HT1080 (cell line): ENCODE measurements around the gene NIPAL1. TPM values are rescaled to one million over a fixed set of nuclear protein-coding genes. Genes with fewer than 3 reads are reported as not detected.
A peak's percentile ranks its signal among the peaks of the same experiment; 100 is the strongest.

Experiments used
- DNase-seq: peaks from one replicate; pipeline ENCODE4 v3.0.0-alpha.2; 2015; ENCODE audit warnings: low read depth
- total RNA-seq: library from RNA; depleted of rRNA; stranded (reverse); fragments of >200 nt; shearing (Covaris generic); gene quantifications from 2 replicates; pipeline ENCODE4 v1.2.3, GENCODE V29; 2014

NIPAL1 gene
- total RNA-seq, 1 experiment from 2014 or later: 2.1 TPM

DNA sequence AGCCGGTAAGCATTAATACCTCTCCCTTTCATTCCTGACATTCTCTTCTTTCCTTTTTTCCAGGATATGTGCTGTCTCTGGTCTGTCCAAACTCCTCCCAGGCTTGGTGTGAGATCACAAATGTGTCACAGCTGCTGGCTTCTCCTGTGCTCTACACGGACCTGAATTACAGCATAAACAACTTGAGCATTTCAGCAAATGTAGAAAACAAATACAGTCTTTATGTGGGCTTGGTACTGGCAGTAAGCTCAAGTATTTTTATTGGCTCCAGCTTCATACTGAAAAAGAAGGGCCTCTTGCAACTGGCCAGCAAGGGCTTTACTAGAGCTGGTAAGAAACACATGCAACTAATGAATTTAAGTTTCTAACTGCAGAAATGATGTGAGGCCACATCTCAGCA lies 8.4 kb downstream of the NIPAL1 start:
- DNase-seq: no peak

DNA sequence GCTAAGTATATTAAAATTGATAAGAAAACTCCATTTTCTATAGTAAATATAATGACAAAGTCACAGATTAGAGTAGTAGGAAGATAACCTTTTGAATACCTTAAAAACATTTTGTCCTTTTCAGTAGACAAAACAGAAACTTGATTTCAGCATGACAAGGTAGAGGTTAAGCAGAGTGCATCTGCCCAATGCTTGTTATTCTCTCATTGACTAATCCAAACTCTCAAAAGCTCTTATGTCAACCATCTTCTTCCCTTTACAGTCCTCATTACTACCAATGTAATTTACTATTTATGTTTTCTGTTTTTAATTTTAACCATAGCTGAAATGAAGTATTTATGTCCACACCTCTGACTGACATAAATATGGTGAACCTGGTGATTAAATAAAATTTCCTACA lies 11.1 kb downstream of the NIPAL1 start:
- no peak for DNase-seq

DNA sequence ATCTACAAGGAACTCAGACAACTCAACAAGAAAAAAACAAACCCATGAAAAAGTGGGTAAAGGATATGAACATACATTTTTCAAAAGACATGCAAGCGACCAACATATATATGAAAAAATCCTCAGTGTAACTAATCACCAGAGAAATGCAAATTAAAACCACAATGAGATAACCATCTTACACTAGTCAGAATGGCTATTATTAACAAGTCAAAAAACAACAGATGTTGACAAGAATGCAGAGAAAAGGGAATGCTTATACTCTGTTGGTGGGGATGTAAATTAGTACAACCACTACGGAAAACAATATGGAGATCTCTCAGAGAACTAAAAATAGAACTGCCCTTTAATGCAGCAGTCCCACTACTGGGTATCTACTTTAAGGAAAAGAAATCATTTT lies 12.1 kb downstream of the NIPAL1 start:
- no peak for DNase-seq

DNA sequence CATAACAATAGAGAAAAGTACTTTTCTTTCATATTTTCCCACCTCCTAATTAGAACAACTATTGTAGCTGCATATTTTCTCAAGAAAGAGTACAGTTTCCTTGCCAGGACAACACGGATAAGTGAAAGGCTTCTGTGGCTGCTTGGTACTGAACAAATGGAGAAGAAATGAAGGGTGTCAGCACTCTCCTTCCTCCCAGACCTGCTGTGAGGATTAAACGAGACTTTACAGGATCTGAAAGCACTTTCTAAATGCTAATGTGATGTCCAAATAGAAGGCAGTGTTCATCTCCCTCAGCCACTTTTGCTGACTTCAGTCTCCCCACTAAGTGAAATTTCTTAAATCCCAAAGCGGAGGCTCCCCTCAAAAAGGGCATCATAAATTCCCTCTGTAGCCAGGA lies 13.9 kb downstream of the NIPAL1 start:
- DNase-seq: no peak

DNA sequence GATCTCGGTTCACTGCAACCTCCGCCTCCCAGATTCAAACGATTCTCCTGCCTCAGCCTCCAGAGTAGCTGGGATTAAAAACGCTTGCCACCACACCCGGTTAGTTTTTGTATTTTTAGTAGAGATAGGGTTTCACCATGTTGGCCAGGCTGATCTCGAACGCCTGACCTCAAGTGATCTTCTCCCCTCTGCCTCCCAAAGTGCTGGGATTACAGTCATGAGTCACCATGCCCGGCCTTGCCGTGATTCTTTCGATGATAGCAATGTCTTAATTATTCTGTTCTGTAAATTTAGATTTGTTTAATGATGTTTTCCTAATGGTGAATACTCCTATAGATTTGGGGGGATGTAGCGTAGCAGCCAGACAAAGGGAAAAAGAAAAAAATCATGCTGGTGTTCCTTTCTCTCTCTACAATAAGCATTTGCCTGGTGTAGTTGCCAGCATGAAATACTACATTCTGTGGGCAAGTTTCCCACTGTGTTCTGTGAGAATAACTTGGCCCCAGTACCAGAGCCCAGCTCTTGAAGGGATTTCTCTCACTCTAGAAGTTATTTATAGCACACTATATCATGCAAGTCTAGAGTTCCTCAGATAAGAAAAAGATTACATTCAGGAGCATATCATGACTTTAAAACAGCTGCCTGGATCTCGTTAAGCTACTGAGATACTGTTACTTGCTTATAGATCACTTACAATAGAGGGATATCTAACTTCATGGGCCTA lies 15.4 kb downstream of the NIPAL1 start:
- no peak for DNase-seq

DNA sequence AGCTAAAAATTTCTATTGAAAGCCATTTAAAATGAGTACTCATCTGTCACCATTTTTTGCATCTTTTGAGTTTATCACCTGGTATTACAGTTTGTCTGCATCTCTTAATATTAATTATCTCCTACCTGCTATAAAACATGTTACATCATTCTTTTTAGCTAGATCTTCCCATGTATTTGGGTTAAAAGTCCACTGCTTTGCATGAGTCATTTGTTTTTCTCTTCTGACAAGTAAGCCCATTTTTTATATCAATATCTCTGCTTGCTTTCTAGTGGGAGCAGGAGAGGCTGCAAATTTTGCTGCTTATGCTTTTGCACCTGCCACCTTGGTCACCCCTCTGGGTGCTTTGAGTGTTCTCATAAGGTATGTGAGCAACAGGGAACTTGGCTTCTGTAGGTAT lies 16.1 kb downstream of the NIPAL1 start:
- no peak for DNase-seq

DNA sequence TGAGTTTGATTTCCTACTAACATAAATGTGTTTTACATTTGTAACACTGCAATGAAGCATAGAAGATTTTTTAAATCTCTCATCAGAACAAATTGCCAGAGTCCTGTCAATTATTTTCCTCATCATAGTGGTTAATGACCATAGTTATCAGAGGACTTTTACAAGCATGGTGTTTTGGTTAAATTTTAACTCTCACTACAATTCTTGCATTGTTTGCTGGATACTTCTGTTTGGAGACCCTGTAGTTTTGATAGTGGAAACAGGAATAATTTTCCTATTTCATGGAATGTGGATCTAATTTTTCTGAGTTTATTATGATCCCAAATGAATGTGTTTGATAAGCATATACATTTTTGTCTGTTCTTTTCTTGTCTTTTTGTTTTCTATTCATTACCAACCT lies 16.8 kb downstream of the NIPAL1 start:
- DNase-seq: no peak

DNA sequence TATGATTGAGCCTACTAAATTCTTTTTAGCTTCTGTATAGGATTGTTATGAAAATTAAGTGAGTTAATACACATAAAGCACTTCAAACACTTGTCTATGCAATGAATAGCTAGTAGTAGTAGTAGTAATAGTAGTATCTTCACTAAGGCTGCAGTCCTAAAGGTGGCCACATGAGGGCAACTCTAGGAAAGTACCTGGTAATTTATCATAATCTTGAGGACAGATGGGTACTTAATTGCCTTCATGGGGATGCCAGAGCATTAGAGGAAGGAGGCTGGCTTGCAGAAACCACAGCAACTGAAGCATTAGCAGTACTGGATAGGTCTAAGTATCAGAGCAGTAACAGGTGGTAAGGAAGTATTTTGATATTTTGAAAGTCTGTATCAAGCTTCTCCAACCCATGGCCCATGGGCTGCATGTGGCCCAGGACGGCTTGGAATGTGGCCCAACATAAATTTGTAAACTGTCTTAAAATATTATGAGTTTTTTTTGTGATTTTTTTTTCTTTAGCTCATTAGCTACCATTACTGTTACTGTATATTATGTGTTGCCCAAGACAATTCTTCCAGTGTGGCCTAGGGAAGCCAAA lies 17.3 kb downstream of the NIPAL1 start:
- no peak for DNase-seq

DNA sequence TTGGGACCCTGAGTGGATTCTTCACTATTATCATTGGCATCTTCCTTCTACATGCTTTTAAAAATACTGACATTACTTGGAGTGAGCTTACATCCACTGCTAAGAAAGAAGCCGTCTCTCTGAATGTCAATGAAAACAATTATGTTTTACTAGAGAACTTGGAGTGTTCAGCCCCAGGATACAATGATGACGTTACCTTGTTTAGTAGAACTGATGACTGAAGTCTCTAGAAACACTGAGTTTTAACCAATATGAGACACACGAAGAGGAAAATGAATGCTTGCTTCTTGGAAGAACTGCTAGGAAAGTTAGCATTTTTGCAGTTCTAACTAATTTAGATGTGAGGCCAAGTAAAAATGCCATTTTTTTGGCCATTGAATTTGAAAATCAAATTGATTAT lies 19.4 kb downstream of the NIPAL1 start:
- no peak for DNase-seq

DNA sequence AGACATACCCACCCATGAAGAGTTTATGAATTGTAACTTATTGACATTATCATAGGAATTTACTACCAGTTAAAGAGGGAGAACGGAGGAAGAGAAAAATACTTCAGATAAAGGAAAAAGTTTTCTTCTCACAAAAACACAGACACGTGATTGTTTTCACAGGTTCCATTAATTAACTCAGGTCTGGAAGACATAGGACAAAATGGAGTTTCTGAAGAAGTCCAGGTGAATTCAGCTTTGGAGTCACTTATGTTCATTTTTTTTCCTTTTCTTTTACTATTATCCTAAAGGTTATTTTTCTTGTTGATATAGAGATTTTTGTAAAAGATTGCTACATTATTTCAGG lies 20.5 kb downstream of the NIPAL1 start:
- no peak for DNase-seq

DNA sequence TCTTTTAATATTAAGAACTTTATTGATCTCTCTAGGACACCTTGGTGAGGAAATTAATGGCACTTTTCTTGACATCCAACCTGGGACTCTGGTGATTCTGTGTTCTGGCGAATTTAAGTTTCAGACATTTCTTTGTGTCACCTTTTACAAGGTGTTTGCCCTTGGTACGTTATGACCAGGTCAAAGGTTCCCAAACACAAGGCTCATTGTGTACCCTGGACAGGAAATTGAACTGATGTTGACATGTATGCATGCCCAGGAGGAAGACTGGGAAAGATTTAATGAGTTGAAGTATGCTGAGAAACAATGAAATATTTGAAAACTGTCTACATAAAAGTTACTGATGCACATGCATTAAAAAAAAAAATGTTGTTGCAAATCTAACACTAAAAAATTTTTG lies 22.1 kb downstream of the NIPAL1 start:
- no peak for DNase-seq

DNA sequence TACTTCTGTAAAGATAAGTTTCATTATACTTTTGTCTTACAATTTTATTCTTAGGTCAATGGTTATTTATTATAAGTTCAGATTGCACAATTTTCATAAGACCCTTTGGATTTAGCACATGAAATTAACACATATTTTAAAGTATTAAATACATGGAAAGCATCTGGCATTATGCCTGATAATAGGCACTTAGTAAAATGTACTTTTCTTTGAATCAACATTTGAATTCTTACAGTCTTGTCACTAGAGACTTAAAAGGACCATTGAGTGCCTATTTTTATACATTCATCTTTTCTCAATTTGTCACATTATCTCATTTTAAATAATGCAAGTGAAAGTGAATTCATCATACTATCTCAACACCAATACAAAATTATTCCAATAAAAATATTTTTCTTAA lies 23.0 kb downstream of the NIPAL1 start:
- no peak for DNase-seq

DNA sequence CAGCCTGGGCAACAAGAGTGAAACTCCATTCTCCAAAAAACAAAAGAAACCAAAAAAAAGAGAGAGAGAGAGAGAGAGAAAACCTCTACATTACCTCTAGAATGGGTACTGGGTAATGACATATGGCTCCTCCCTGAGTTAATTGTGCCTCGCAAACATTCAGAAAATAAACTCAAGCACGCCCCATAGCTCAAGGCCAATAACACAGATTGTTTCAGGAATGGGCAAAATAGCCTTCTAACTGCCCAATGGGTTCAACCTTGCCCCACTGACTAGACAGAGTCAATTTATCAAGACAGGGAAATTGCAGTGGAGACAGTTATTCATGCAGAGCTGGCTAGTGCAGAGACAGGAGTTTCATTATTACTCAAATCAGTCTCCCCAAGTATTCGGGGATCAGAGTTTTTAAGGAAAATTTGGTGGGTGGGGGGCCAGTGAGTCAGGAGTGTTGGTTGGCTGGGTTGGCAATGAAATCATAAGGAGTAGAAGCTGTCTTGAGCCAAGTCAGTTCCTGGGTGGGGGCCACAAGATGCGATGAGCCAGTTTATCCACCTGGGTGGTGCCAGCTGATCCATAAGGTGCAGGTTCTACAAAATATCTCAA lies 25.1 kb downstream of the NIPAL1 start:
- no peak for DNase-seq

DNA sequence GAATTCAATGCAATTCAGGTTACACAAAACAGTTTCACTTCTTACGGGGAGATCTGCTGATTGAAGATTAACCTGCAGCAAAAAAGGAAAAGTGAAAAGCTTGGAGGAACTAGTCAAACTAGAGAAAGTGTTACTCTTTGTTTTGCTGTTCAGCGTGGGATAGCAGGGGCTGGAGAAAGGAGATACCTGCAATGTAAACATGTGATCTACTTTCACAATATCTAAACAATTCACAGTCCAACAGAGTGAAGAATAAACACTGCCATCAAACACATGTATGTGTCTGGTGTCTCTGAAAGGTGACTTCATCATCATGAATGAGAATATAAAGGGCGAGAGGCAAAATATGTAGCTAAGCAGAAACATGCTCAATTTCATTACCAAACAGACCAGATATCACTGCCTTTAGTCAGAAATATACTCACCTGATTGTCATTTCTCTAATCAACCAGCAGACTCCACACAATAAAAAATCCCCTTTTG lies 26.4 kb downstream of the NIPAL1 start:
- DNase-seq: no peak

DNA sequence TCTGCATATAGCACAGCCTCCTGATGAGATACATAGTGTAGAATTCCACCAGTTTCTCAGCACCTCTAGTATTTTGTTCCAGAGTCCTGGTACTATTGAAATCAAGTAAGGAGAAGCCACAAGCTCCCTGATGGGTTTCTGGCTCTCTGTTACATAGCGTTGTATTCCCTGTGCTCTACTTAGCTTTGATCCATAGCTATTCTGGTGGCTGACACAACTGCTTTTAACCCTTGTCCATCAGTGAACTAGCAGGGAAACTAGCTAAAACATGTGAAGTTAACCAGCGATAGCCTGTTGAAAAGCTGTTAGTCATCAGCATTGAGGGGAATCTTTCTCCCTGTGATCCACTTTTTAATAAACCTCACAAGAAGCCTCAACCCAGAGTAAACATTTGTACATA lies 26.9 kb downstream of the NIPAL1 start:
- DNase-seq: no peak

DNA sequence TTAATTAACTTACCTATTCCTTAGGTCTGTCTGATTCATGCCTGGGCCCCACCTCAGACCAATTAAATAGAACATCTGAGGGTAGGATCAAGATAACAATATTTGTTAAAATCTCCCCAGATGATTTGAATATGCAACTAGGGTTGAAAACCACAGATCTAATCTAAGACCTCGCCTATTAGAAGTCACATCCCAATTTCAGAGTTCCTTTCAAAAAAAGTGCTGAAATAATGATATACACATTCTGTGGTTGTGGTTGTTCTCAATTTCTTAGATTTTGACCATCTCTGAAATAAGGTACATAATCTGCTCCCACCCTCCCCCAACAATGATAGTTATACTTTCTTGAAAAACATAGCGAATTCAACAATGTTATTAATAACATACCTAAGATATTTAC lies 27.7 kb downstream of the NIPAL1 start:
- DNase-seq: no peak

DNA sequence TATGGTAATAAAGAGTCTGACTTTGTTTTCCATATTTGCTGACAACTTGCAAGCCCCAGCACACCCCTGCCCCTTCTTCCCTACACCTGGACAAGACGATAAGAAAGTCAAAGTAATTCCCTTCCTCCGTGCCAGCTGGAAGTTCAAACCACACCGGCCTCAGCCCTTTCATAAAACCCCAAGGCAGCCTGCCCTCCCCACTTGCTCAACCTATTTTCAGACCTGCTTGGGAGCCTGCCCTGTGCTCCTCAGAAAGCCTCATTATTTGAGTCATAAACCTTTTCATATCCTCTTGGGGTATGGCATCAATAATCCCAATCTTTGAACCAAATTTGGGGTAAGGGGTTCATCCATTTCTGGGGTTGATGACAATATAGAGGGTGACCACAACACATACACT lies 29.5 kb downstream of the NIPAL1 start:
- no peak for DNase-seq

DNA sequence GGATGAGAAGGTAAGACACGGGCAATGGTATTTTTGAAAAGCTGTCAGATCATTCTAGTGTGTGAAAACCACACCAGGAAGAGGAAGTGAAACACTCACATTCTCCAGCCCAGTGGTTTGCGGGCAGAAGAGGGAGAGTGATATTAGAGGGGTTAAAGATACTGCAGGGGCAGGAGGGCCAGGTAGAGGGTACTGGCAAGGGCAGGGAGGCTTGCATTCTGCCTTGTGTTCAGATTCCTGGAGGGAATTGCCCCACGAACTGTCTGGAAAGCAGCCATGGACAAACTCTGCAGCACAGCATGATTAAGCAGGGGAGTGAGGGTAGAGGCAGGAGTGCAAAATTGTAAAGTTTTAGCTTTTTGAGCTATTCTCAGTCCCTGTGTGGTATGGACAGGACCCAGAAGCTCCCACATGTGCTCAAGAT lies 30.9 kb downstream of the NIPAL1 start:
- DNase-seq: peak; percentile 59

DNA sequence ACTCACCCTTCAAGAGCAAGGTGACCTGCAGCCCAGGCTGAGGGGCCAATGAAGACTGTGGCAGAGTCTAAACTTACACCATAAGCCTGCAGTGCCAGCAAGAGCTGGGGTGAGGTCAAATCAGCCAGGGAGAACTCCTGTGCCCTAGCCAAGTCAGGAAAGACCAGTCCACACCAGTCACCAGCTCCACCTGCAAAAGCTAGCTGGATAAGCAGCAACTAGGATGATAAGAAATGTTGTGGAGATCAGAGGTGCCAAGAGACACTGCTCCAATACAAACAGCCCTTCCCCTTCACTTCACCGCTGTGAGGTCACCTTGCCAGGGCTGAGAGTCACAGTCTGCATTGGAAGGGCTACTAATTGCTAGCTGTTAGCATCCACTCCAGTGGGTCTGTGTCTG lies 31.3 kb downstream of the NIPAL1 start:
- no peak for DNase-seq

DNA sequence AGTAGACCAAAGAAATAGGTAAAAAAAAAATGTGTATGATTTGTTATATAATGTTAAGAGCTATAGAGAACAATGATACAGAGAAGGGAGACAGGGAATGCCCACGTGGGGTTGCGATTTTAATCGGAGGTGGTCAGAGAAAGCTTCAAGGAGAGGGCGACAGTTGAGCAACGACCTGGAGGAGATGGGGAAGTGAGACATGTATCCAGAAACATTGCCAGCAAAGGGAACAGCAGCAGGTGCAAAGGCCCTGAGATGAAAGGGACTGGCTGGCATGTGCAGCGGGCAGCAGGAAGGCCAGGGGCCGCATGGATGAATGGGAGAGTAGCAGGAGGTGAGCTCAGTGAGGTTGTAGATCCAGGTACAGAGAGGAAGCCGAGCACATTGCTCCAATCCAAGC lies 32.9 kb downstream of the NIPAL1 start:
- no peak for DNase-seq

DNA sequence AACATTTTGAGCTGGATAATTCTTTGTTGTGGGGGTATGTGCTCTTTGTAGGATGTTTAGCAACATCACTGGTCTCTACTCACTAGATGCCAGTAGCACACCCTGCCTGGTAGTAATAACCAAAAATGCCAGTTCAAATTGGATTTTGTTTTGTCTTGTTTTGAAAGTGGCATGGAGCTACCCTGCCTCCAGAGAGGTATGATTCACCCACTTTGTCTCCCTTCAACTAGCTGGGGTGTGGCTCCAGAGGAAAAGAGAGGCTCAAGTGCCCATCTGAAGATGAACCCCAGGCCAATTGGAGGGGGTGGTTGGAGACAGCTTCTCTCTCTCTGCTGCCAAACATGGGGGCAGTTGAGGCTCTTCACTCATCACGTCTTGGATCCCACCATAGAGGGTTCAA lies 34.5 kb downstream of the NIPAL1 start:
- DNase-seq: no peak

DNA sequence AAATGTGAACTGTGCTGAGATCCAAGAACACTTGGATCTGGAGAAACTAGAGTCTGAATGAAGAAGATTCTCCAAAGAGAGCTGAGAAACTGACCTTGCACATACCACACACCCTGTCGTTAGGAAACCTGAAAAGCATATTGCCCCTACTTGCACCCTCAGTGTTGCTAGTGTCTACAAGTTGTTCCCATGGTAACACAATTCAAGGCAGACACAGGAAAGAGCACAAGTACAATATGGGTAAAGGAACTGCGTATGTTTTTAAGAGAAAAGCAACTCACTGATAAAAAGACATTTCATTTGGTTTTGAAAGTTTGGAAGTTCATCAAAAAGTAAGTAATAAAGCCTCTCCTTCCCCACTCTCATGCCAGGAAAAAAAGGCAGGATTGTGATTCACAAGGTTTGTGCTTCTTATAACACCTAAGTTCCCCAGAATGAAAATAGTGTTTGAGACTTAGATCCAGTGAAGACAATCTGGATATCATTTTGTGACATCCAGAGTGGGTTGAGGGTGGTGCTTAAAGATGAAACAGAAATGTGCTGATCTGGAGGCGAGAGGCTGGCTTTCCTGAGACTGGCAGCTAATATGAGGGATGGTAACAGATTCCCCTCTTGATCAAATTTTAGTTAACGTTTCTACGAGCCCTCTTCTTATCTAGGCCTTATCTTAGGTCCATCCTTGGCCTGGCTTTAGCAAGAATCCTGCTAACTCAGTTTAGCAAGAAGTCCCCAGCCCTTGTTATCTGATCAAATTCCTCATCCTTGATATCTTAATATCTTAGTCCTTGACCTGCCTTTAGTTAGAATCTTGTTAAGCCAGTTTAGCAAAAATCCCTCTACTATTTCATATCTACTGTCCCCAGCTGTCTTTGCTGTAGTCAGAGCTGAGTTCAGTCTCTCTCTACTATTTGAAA lies 42.3 kb downstream of the NIPAL1 start:
- DNase-seq: no peak
